LoVo (cell line): Measurements from ENCODE around the gene TIMM10.
"Not testable (repeated sequence)": the region's sequence is repeated elsewhere in the genome, so short reads cannot be mapped to it uniquely, and the experiment has no call there.

Source experiments
- DNase-seq: peaks from one replicate; pipeline ENCODE4 v3.0.0-alpha.2; 2016; ENCODE audit warnings: low spot score

The TIMM10 gene

DNA sequence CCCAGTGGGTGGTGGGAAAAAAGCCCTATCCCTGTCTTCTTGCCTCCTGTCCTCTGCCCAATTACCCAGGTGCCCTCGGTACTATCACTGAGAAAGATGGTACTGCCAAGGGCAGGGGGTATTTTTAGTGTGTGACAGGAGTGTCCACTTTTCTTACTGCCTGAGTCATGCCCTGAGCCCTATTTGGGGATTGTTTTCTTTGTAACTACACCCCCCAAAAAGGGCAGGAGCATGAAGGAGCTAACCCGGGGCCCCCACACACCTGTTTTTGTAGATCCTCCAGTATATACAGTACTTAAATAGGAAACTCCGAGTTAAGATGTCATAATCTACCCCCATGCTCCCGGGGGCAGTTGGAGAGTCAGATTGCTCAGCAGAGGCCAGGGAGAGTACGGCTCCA, 10.6 kb upstream of the TIMM10 start:
- DNase-seq: no peak

GRCh38 chr11:57539342-57539741, 8.8 kb upstream of the TIMM10 start:
- DNase-seq: no peak

- no peak for DNase-seq
These were observed 6.5 kb upstream of the TIMM10 start, which contains the start of gene SMTNL1 for GRCh38 chr11:57536947-57537619. Gene SMTNL1, plus strand, starts transcription at chr11:57537595. Its CDS starts 5,048 bp downstream, at chr11:57542643.

GRCh38 chr11:57534449-57534848, 3.9 kb upstream of the TIMM10 start:
- DNase-seq: not testable (repeated sequence)

DNA sequence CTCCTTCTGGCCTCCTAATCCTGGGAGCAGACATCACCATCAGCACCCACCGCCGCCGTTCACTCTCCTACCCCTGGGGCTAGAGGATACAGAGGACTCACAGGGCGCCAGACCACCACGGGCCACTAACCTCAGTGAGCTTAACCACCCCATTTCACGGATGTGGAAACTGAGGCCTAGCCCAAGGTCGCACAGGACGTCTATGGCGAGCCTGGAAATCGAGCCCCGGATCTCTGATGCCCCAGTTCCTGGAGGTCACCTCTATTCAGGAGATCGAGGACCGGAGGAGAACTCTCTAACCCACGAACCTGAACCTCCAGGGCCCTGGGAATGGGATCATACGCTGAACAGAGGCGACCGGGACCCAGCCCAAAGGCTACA, 349 bp downstream of the TIMM10 start:
- DNase-seq: no peak

DNA sequence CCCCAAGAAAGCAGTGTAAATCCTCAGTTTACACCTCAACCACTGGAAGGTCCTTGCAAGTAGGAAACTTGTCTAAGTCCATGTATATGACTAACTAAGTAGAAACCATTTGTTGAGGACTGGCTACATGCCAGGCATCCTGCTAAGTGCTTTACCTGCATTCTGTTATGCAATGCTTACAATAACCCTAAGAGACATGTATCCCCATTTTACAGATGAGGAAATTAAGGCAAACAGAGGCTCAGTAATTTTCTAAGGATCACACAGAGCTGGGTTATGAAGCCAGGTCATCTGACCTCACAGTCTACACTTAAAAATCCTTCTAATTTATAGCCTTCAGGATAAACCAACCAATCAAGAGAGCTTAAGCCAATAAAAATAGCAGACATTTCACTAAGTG, 1.5 kb downstream of the TIMM10 start:
- DNase-seq: no peak

- peak; percentile 61 for DNase-seq
These were observed 3.4 kb downstream of the TIMM10 start for GRCh38 chr11:57527056-57527631.

- DNase-seq: no peak
These were observed 7.1 kb downstream of the TIMM10 start for GRCh38 chr11:57523419-57523818.

DNA sequence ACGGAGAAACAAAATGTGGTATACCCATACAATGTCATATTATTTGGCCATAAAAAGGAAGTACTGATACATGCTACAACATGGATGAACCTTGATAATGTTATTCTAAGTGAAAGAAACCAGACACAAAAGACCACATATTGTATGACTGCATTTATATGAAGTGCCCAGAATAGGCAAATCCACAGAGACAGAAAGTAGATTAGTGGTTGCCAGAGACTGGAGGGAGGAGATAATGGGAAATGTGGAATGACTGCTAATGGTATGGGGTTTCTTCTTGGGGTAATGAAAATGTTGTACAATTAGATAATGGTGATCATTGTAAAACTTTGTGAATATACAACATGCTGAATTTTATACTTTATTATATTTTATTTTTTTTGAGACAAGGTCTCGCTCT, 9.4 kb downstream of the TIMM10 start:
- no peak for DNase-seq

- no peak for DNase-seq
These were observed 14.5 kb downstream of the TIMM10 start for GRCh38 chr11:57516061-57516443.

GRCh38 chr11:57515332-57516060, 15.1 kb downstream of the TIMM10 start, which contains the start of gene SLC43A1:
Gene SLC43A1, minus strand, starts transcription at chr11:57515702. Its CDS starts 1,591 bp downstream, at chr11:57514111.
- DNase-seq: peak; percentile 57

DNA sequence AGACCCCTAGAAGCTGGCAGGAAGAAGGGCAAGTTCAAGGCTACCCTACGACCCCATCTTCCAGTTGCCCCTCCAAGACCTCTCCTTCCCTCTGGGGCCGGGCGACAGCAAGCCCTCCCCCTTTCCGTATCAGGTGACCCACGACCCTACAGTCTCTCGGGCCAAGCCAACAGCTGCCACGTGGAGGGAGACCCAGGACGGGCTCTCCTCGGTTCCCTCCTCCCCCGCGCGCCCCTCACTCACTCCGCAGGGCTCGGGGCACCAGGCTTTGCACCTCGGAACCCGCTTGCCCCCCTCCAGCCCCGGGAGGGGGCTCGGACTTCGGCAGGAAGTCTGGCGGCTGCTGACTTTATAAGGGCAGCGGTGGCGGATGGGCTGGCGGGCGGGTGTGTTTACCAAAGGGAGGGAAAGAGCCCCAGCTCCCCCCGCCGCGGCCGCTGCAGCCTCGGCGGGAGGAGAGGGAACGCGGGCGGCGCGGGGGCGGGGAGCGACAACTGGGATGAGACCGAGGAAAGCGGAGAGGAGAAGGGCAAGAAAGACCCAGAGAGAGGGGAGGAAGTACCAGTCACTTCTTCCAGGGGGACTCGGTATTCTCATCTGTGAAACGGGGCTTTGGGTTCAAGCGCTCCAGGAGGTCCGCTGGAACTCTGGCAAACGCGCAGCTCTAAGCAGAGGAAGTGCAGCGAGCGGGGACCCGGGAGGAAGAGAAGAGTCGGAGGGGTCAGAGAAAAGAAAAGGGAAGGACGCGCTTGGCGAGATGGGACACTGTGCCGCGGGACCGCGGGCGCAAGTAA, 15.8 kb downstream of the TIMM10 start:
- DNase-seq: no peak

- no peak for DNase-seq
These were observed 16.5 kb downstream of the TIMM10 start for GRCh38 chr11:57513911-57514537.

GRCh38 chr11:57513452-57513795, 17.1 kb downstream of the TIMM10 start:
- no peak for DNase-seq

GRCh38 chr11:57512646-57513451, 17.7 kb downstream of the TIMM10 start:
- no peak for DNase-seq

GRCh38 chr11:57511741-57512430, 18.7 kb downstream of the TIMM10 start:
- no peak for DNase-seq

DNA sequence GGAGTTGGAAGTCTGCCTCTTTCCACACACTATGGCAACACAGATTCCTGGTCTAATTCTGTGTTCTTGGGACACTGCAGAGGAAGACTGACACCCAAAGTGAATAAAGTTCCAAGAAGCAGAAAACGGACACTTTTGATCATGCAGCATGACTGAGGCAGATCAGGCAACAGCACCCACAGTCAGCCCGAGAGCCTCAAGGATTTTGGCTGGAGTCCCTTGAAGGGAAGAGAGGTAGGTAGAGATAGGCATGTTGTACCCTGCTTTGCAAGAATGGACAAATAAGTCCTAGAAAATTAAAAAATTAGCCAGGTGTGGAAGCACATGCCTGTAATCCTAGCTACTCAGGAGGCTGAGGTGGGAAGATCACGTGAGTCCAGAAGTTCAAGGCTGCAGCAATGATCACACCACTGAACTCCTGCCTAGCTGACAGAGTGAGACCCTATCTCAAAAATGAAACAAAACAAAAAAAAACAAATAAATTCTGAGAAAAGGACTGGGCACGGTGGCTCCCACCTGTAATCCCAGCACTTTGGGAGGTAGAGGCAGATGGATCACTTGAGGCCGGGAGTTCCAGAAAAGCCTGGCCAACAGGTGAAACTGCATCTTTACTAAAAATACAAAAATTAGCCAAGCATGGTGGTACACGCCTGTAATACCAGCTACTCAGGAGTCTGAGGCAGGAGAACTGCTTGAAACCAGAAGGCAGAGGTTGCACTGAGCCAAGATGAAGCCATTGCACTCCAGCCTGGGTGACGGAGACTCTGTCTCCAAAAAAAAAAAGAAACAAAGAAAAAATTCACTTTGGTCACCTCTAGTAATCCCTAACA, 22.0 kb downstream of the TIMM10 start:
- DNase-seq: no peak

- no peak for DNase-seq
These were observed 24.0 kb downstream of the TIMM10 start for GRCh38 chr11:57506522-57506921.

- no peak for DNase-seq
These were observed 26.0 kb downstream of the TIMM10 start for GRCh38 chr11:57504511-57504910.

- DNase-seq: no peak
These were observed 27.7 kb downstream of the TIMM10 start for GRCh38 chr11:57502870-57503269.
